ENCODE data around the gene PGLYRP3. TPM values are rescaled to one million over a fixed set of nuclear protein-coding genes. Genes with fewer than 3 reads are reported as not detected.

The PGLYRP3 gene
- total and polyA plus RNA-seq, 2 of the 8 experiments (the other 6 are each of a cell fraction or from before 2014, with no cell fraction given), result not detected

DNA sequence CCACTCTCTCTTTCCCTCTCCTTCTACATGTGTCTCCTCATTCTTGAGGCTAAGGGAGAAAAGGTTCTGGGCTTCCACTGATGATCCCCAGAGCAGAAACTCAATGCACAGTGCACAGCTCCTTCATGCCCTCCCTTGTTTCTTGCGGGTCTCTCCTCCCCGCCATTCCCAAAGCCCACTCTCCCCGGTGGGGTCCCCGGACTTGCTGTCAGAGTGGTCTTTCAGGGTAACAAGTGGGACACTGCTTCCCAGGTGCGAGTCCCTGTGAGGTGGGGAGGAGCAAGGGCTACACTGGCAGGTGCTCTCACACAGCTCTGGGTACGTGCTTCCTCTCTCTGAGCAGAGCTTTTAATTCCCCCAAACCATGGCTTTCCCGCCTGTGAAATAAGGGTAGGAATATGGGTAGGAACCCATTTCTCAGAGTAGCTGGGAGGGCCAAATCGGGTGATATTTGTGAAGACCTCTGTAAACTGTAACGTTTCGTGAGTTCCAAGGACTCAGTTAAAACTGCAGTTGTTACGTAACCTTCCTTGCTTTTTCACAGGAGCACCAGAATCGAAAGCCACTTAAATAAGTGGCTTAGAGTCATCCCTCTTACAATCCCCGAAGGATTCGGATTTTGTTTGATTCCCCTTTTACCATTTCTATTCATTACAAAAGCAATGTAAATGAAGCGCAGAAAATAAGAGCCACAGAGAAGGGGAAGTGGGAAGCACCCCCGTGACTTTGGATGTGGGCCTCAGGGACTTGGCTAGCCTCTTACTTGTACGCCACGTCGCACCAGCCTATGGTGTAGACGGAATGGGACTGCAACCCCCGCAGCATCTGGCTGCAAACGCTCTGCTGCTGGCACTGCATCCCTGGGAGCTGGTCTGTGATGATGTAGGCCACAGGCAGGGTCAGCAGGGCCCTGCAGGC is 6.2 kb downstream of the PGLYRP3 start:
- H3K4me1 ChIP-seq (replicated peaks in 1 of 4; ENCODE audit: control insufficient read depth in 3 of 4, insufficient read depth in 4 of 4, low read length in 3 of 4), result peaks cover 0 to 5% (median 0%) of the 10 kb centered on the region in 4 experiments; a peak in 3 of 7 replicates
- no peak overlapping the region for H3K23ac ChIP-seq (ENCODE audit: insufficient read length)
- 79% methylated on average over 22 of the region's 22 CpGs; no CpG with 5 or more reads in 1 of the 2 experiments for WGBS, 2 experiments (ENCODE audit: extremely low coverage in 1 of 2, insufficient coverage in 1 of 2, insufficient read length in 1 of 2, insufficient replicate concordance in 2 of 2, low coverage in 1 of 2, low lambda C conversion rate in 2 of 2, missing lambda C conversion rate in 1 of 2)
- no peak overlapping the region for H2AK5ac ChIP-seq (ENCODE audit: low read depth, low read length)
- H3K27ac ChIP-seq (ENCODE audit: low read depth, low read length), result no peak overlapping the region
- H2BK20ac ChIP-seq (ENCODE audit: low read length), result no peak overlapping the region
- no peak overlapping the region for H2BK5ac ChIP-seq (ENCODE audit: low read depth, low read length)
- no peaks in the 10 kb centered on the region; a peak in 1 of 7 replicates for H3K27me3 ChIP-seq (replicated peaks in 1 of 4; ENCODE audit: control insufficient read depth in 3 of 4, extremely low read depth in 1 of 4, insufficient read depth in 3 of 4, low read length in 3 of 4)
- H3K9me3 ChIP-seq (ENCODE audit: insufficient read depth in 2 of 2, low read depth in 1 of 2, low read length in 1 of 2), result no peaks in the 10 kb centered on the region
- H4K5ac ChIP-seq (ENCODE audit: insufficient read length, low read depth, low read length), result no peak overlapping the region
- ChIA-PET POLR2A (ENCODE audit: partially characterized antibody) (no interaction called here), CTCF (ENCODE audit: partially characterized antibody) (interaction anchor here (0.9 to 2.7 kb wide), 2 partner anchors 18 to 116 kb away, joined by 4 to 14 read pairs; no protein-coding TSS in a partner anchor)
- H2BK15ac ChIP-seq (ENCODE audit: low read length), result no peak overlapping the region
- no peak overlapping the region for H3K14ac ChIP-seq (ENCODE audit: insufficient read length)
- H2AFZ ChIP-seq (ENCODE audit: low read length), result peak overlapping the region; percentile 38
- no peak overlapping the region for H3K18ac ChIP-seq (ENCODE audit: extremely low read depth, low read length)
- no peaks in the 10 kb centered on the region for H3K36me3 ChIP-seq (ENCODE audit: control insufficient read depth in 2 of 4, insufficient read depth in 4 of 4, low read length in 3 of 4)
- 0 out of 4 replicates have a peak overlapping the region, but pooled peaks of 1 of the 2 experiments have one; percentile 14 for H3K4me2 ChIP-seq (ENCODE audit: insufficient read depth in 1 of 2, low read depth in 2 of 2, low read length in 2 of 2)
- no peak for DNase-seq (ENCODE audit: low read depth in 1 of 2, low spot score in 2 of 2)
- no peaks in the 10 kb centered on the region for H3K79me1 ChIP-seq (ENCODE audit: low read depth, low read length)
- H4K8ac ChIP-seq (ENCODE audit: extremely low read depth, insufficient read depth, low read length), result peak overlapping the region; percentile 51; the same call in 1 of the 2 replicates
- FAIRE-seq, result no peak
- H2BK120ac ChIP-seq (replicated peaks; ENCODE audit: low read depth, low read length), result no peak overlapping the region
- no peak overlapping the region for H3K4ac ChIP-seq (replicated peaks; ENCODE audit: insufficient read length, low read depth, low read length)
- H3K56ac ChIP-seq (replicated peaks; ENCODE audit: insufficient read length, low read depth, low read length), result no peak overlapping the region
- H3K9ac ChIP-seq (replicated peaks in 1 of 4; ENCODE audit: extremely low read depth in 1 of 4, low read depth in 3 of 4, low read length in 3 of 4), result no peak overlapping the region
- no peak overlapping the region for H3K4me3 ChIP-seq (ENCODE audit: extremely low read depth in 1 of 4, insufficient read depth in 2 of 4, low read depth in 3 of 4, low read length in 4 of 4)
- H3K23me2 ChIP-seq (ENCODE audit: low read depth, low read length), result no peaks in the 10 kb centered on the region
- no peak overlapping the region for H4K91ac ChIP-seq (replicated peaks; ENCODE audit: insufficient read length, low read length)
- no peak overlapping the region for H2BK12ac ChIP-seq (ENCODE audit: low read depth, low read length)
- no peaks in the 10 kb centered on the region for H4K20me1 ChIP-seq (replicated peaks in 1 of 2; ENCODE audit: control insufficient read depth in 1 of 2, insufficient read depth in 2 of 2, low read length in 2 of 2)
- no peaks in the 10 kb centered on the region for H3K79me2 ChIP-seq (ENCODE audit: control insufficient read depth in 1 of 2, insufficient read depth in 2 of 2, low read length in 2 of 2)
- TF ChIP-seq RAD21 (IDR thresholded peaks at IDR 0.05 in 1 of 2, conservative IDR thresholded peaks at IDR 0.05 in 1 of 2; ENCODE audit: low read depth in 2 of 2, low read length in 2 of 2) (no peak), RFX5 (IDR thresholded peaks at IDR 0.05; ENCODE audit: borderline replicate concordance, low read depth, low read length) (no peak), SRF (IDR thresholded peaks at IDR 0.05; ENCODE audit: low read depth, low read length) (no peak), CHD2 (IDR thresholded peaks at IDR 0.05; ENCODE audit: low read length) (no peak), HDAC6 (IDR thresholded peaks at IDR 0.05; ENCODE audit: low read depth, low read length) (no peak), KDM5A (IDR thresholded peaks at IDR 0.05; ENCODE audit: low read length) (no peak), JUND (IDR thresholded peaks at IDR 0.05; ENCODE audit: low read length) (no peak), CREB1 (IDR thresholded peaks at IDR 0.05) (no peak), TEAD4 (IDR thresholded peaks at IDR 0.05; ENCODE audit: low read depth, low read length) (no peak), TCF12 (IDR thresholded peaks at IDR 0.05; ENCODE audit: low read depth, low read length) (no peak)
- TF ChIP-seq, protein P1, sequence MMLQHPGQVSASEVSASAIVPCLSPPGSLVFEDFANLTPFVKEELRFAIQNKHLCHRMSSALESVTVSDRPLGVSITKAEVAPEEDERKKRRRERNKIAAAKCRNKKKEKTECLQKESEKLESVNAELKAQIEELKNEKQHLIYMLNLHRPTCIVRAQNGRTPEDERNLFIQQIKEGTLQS (IDR thresholded peaks at IDR 0.05; ENCODE audit: insufficient read depth, low read depth, low read length), result no peak

Measured in H1 (cell line).